MM.1S (cell line): ENCODE results near the gene TUBA4B.

Experiments used
- EZH2phosphoT487 ChIP-seq: fragments of 300-600 bp; sonication (generic); IDR thresholded peaks from 2 replicates; pipeline ENCODE4 v1.6.1; 2018; ENCODE audit warnings: antibody characterized with exemption, low read length
- TF ChIP-seq, protein P1 (sequence below): fragments of 300-600 bp; sonication (generic); IDR thresholded peaks from 2 replicates; pipeline ENCODE4 v1.5.1; 2016; ENCODE audit warnings: antibody characterized with exemption, low read length, mixed read lengths

DNA sequence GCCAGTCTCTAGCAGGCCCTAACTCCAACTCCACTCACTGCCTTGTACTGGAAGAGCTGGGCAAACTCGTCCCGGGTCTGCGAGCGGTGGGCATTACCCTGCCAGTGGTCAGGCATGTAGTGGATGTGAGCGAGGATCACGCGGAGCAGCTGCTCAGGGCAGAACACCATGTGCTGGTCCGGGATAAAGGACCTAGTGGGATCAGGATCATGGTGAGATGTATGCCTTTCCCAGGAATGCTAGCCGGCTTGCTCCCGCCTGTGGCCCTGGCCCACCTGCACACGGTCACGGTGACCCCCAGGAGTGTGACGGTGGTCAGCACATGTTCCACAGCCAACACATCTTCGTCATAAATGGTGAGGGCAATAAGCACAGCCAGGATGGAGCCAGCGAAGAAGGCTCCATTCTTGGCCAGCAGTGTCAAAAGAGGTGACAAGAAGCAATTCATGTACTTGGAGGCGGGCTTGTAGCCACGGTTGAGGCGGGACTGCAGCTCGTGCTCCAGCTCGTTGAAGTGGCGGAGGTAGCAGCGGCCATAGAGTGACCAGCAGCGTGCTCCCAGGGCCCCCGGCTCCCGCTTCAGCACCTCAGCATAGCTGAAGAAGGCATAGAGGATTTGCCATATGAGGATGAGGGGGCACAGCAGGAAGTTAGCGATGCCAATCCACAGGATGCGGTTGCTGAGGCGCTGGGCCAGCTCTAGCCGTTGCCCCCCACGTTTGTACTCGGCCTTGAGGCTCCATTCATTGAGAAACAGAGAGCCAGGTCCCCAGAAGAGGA lies 29.0 kb upstream of the TUBA4B start:
- no peak for TF ChIP-seq EZH2phosphoT487
- TF ChIP-seq, protein P1, sequence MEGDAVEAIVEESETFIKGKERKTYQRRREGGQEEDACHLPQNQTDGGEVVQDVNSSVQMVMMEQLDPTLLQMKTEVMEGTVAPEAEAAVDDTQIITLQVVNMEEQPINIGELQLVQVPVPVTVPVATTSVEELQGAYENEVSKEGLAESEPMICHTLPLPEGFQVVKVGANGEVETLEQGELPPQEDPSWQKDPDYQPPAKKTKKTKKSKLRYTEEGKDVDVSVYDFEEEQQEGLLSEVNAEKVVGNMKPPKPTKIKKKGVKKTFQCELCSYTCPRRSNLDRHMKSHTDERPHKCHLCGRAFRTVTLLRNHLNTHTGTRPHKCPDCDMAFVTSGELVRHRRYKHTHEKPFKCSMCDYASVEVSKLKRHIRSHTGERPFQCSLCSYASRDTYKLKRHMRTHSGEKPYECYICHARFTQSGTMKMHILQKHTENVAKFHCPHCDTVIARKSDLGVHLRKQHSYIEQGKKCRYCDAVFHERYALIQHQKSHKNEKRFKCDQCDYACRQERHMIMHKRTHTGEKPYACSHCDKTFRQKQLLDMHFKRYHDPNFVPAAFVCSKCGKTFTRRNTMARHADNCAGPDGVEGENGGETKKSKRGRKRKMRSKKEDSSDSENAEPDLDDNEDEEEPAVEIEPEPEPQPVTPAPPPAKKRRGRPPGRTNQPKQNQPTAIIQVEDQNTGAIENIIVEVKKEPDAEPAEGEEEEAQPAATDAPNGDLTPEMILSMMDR: no peak
